ENCODE results near the gene CDKAL1. TPM values are rescaled to one million over a fixed set of nuclear protein-coding genes. Genes with fewer than 3 reads are reported as not detected.

CDKAL1 gene
- total RNA-seq, 1 experiment from 2014 or later, result 13.8 TPM

DNA sequence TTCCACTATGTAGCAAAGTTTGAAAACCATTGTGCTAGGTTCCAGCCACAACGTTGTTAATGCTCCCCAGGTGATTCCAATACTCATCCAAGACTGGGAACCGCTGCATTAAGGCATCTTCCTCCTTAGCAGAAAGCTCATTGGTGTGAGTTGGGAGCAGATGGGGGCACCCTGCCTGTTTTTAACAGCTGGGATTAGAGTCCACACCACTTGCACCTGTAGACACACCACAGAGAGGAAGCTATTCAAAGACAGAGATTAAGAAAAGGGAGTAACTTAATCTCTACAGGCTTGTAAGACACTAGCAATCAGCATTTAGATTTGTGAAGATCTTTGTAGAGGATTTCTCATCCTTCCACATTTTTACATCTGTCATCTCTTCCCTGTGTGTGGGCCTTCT, 725.4 kb downstream of the CDKAL1 start:
- Histone ChIP-seq H3K9ac (ENCODE audit: low read length) (no peak overlapping the region), H3K79me2 (ENCODE audit: low read length) (no peaks in the 10 kb centered on the region), H3F3A (ENCODE audit: low read length, unreplicated experiment) (no peaks in the 10 kb centered on the region), H3K4me3 (ENCODE audit: low read length) (no peak overlapping the region), H3K4me2 (ENCODE audit: low read length) (no peak overlapping the region), H3K9me3 (ENCODE audit: low read length) (no peaks in the 10 kb centered on the region), H3K27me3 (ENCODE audit: low read length) (no peaks in the 10 kb centered on the region), H3K4me1 (ENCODE audit: insufficient read depth, low read length) (peaks cover 11% of the 10 kb centered on the region), H3K9me2 (replicated peaks; ENCODE audit: low read length) (no peaks in the 10 kb centered on the region), H3K27ac (ENCODE audit: low read length) (no peak overlapping the region), H4K20me1 (ENCODE audit: low read length) (no peaks in the 10 kb centered on the region), H2AFZ (ENCODE audit: low read length) (no peak overlapping the region), H3K36me3 (ENCODE audit: low read depth, low read length) (no peaks in the 10 kb centered on the region)
- no peak for DNase-seq
- ATAC-seq, result no peak
- no TSS peak for BruUV-seq (replicated peaks)
- ChIA-PET CTCF (no interaction called here), POLR2A (ENCODE audit: unreplicated experiment) (no interaction called here)
- TF ChIP-seq, protein P1, sequence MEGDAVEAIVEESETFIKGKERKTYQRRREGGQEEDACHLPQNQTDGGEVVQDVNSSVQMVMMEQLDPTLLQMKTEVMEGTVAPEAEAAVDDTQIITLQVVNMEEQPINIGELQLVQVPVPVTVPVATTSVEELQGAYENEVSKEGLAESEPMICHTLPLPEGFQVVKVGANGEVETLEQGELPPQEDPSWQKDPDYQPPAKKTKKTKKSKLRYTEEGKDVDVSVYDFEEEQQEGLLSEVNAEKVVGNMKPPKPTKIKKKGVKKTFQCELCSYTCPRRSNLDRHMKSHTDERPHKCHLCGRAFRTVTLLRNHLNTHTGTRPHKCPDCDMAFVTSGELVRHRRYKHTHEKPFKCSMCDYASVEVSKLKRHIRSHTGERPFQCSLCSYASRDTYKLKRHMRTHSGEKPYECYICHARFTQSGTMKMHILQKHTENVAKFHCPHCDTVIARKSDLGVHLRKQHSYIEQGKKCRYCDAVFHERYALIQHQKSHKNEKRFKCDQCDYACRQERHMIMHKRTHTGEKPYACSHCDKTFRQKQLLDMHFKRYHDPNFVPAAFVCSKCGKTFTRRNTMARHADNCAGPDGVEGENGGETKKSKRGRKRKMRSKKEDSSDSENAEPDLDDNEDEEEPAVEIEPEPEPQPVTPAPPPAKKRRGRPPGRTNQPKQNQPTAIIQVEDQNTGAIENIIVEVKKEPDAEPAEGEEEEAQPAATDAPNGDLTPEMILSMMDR (conservative IDR thresholded peaks at IDR 0.05; ENCODE audit: low read depth, low read length), result no peak
- TF ChIP-seq EZH2phosphoT487 (IDR thresholded peaks at IDR 0.05; ENCODE audit: borderline replicate concordance, low read length) (no peak), EZH2 (IDR thresholded peaks at IDR 0.05; ENCODE audit: low read length, unreplicated experiment) (no peak)
- intact Hi-C loops (cut with micrococcal nuclease), result no loop called here

DNA sequence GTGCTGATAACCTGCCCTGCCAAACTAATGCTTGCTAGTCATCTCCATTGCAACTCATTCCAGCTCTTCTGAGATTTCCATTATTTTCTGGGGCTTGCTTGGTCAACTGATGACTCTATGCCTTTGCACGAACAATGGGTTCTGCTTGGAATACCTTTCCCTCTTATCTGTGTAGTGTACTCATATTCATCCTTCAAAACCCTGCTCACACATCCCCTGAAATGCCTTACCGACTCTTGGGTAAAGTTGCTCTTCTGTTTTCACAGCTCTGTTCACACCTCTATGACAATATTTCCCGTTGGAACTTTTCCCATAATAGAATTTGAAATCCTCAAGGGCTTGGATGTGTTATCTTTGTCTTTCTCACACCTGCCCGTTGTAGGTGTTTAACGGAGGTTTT, 728.2 kb downstream of the CDKAL1 start:
- POLR2A ChIA-PET (ENCODE audit: unreplicated experiment), result no interaction called here
- no TSS peak for BruUV-seq (replicated peaks)

More for the DNA sequence above, 728.2 kb downstream of the CDKAL1 start:
- no peak overlapping the region for H2AFZ ChIP-seq (ENCODE audit: low read length)
- H3K9me3 ChIP-seq (ENCODE audit: low read length), result no peaks in the 10 kb centered on the region
- H4K20me1 ChIP-seq (ENCODE audit: low read length), result no peaks in the 10 kb centered on the region
- no peak for DNase-seq
- H3K9ac ChIP-seq (ENCODE audit: low read length), result no peak overlapping the region
- H3K27ac ChIP-seq (ENCODE audit: low read length), result no peak overlapping the region
- peaks cover 28% of the 10 kb centered on the region for H3K4me1 ChIP-seq (ENCODE audit: insufficient read depth, low read length)
- ATAC-seq, result no peak
- H3K4me2 ChIP-seq (ENCODE audit: low read length), result no peak overlapping the region
- intact Hi-C loops (cut with micrococcal nuclease), result no loop called here
- H3K4me3 ChIP-seq (ENCODE audit: low read length), result no peak overlapping the region
- no peaks in the 10 kb centered on the region for H3K27me3 ChIP-seq (ENCODE audit: low read length)
- H3F3A ChIP-seq (ENCODE audit: low read length, unreplicated experiment), result no peaks in the 10 kb centered on the region
- H3K36me3 ChIP-seq (ENCODE audit: low read depth, low read length), result no peaks in the 10 kb centered on the region
- H3K9me2 ChIP-seq (replicated peaks; ENCODE audit: low read length), result no peaks in the 10 kb centered on the region
- TF ChIP-seq EZH2 (IDR thresholded peaks at IDR 0.05; ENCODE audit: low read length, unreplicated experiment) (no peak), EZH2phosphoT487 (IDR thresholded peaks at IDR 0.05; ENCODE audit: borderline replicate concordance, low read length) (no peak)
- TF ChIP-seq, protein P1 (conservative IDR thresholded peaks at IDR 0.05; ENCODE audit: low read depth, low read length), result no peak
- no peaks in the 10 kb centered on the region for H3K79me2 ChIP-seq (ENCODE audit: low read length)
- CTCF ChIA-PET, result no interaction called here
